Measurements from ENCODE around the gene CD5L. TPM values are rescaled to one million over a fixed set of nuclear protein-coding genes. Genes with fewer than 3 reads are reported as not detected.

CD5L gene
- total and polyA plus RNA-seq, 10 of the 15 experiments (the other 5 are each of a cell fraction or from before 2014, with no cell fraction given), result 0.10 to 0.57 (median 0.24) TPM

- FAIRE-seq (no peak), ATAC-seq (no peak), DNase-seq (ENCODE audit: low read depth, low spot score) (no peak)
- Histone ChIP-seq H4K20me1 (ENCODE audit: control insufficient read depth, insufficient read depth) (no peaks in the 10 kb centered on the region), H3K79me2 (ENCODE audit: control insufficient read depth, insufficient read depth, low read length) (no peaks in the 10 kb centered on the region), H3K4me3 (no peak overlapping the region), H3K4me2 (ENCODE audit: control insufficient read depth, insufficient read depth) (no peak overlapping the region), H2AFZ (ENCODE audit: control insufficient read depth, low read depth, low read length) (no peak overlapping the region), H3K9ac (ENCODE audit: control insufficient read depth, insufficient read depth, low read length) (no peak overlapping the region), H3K27me3 (replicated peaks in 1 of 2; ENCODE audit: control insufficient read depth in 2 of 2, insufficient read depth in 2 of 2, low read length in 1 of 2) (no peaks in the 10 kb centered on the region), H3K27ac (ENCODE audit: control insufficient read depth, insufficient read depth) (no peak overlapping the region), H3K4me1 (ENCODE audit: control insufficient read depth, insufficient read depth, low read length) (peaks cover 27% of the 10 kb centered on the region), H3K9me3 (replicated peaks; ENCODE audit: control insufficient read depth, insufficient read depth, low read length) (no peaks in the 10 kb centered on the region; the same call in 1 of the 3 replicates), H3K36me3 (ENCODE audit: control insufficient read depth in 2 of 2, insufficient read depth in 2 of 2, low read length in 1 of 2) (no peaks in the 10 kb centered on the region)
- RAD21 ChIA-PET (ENCODE audit: unreplicated experiment), result interaction anchor here (1.6 kb wide), 1 partner anchor 21 kb away, joined by 4 read pairs; no protein-coding TSS in a partner anchor
- in situ Hi-C loops (cut with MboI), result no loop called here
- WGBS (ENCODE audit: insufficient coverage, insufficient replicate concordance, low lambda C conversion rate, missing lambda C conversion rate), result 26% methylated on average over 3 of the region's 3 CpGs
- CTCF ChIA-PET, result no interaction called here
- POLR2A ChIA-PET, result no interaction called here
- no TSS peak for BruUV-seq (replicated peaks)
- SMC1A ChIA-PET (ENCODE audit: uncharacterized antibody, unreplicated experiment), result interaction anchor here (2.2 to 2.7 kb wide), 2 partner anchors 8 to 21 kb away, joined by 6 to 12 read pairs; partner anchors contain the start of gene FCRL2
- intact Hi-C loops (cut with micrococcal nuclease; ENCODE audit: unreplicated experiment), result no loop called here
- TF ChIP-seq POLR2A (IDR thresholded peaks at IDR 0.05; ENCODE audit: low read depth, low read length) (no peak), SP1 (IDR thresholded peaks at IDR 0.05; ENCODE audit: low read depth, low read length) (no peak), MTA3 (IDR thresholded peaks at IDR 0.05; ENCODE audit: borderline replicate concordance, low read length) (no peak), RFX5 (IDR thresholded peaks at IDR 0.05; ENCODE audit: low read depth, low read length) (no peak), RB1 (IDR thresholded peaks at IDR 0.05; ENCODE audit: borderline replicate concordance) (no peak), FOS (IDR thresholded peaks at IDR 0.05; ENCODE audit: borderline replicate concordance, extremely low read depth, insufficient read length) (no peak), SREBF1 (IDR thresholded peaks at IDR 0.05; ENCODE audit: low read length) (no peak), ZNF592 (IDR thresholded peaks at IDR 0.05) (no peak), EED (IDR thresholded peaks at IDR 0.05; ENCODE audit: low read depth) (no peak), SIN3A (IDR thresholded peaks at IDR 0.05; ENCODE audit: low read depth, low read length) (no peak), SREBF2 (IDR thresholded peaks at IDR 0.05; ENCODE audit: low read length) (no peak), CREB1 (IDR thresholded peaks at IDR 0.05; ENCODE audit: low read depth) (no peak), NFIC (IDR thresholded peaks at IDR 0.05; ENCODE audit: low read depth, low read length) (no peak)
- TF ChIP-seq, protein P1, sequence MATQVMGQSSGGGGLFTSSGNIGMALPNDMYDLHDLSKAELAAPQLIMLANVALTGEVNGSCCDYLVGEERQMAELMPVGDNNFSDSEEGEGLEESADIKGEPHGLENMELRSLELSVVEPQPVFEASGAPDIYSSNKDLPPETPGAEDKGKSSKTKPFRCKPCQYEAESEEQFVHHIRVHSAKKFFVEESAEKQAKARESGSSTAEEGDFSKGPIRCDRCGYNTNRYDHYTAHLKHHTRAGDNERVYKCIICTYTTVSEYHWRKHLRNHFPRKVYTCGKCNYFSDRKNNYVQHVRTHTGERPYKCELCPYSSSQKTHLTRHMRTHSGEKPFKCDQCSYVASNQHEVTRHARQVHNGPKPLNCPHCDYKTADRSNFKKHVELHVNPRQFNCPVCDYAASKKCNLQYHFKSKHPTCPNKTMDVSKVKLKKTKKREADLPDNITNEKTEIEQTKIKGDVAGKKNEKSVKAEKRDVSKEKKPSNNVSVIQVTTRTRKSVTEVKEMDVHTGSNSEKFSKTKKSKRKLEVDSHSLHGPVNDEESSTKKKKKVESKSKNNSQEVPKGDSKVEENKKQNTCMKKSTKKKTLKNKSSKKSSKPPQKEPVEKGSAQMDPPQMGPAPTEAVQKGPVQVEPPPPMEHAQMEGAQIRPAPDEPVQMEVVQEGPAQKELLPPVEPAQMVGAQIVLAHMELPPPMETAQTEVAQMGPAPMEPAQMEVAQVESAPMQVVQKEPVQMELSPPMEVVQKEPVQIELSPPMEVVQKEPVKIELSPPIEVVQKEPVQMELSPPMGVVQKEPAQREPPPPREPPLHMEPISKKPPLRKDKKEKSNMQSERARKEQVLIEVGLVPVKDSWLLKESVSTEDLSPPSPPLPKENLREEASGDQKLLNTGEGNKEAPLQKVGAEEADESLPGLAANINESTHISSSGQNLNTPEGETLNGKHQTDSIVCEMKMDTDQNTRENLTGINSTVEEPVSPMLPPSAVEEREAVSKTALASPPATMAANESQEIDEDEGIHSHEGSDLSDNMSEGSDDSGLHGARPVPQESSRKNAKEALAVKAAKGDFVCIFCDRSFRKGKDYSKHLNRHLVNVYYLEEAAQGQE (IDR thresholded peaks at IDR 0.05; ENCODE audit: low read depth, low read length), result no peak
- TF ChIP-seq, protein P2, sequence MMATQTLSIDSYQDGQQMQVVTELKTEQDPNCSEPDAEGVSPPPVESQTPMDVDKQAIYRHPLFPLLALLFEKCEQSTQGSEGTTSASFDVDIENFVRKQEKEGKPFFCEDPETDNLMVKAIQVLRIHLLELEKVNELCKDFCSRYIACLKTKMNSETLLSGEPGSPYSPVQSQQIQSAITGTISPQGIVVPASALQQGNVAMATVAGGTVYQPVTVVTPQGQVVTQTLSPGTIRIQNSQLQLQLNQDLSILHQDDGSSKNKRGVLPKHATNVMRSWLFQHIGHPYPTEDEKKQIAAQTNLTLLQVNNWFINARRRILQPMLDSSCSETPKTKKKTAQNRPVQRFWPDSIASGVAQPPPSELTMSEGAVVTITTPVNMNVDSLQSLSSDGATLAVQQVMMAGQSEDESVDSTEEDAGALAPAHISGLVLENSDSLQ (IDR thresholded peaks at IDR 0.05), result no peak
- TF ChIP-seq, protein P3, sequence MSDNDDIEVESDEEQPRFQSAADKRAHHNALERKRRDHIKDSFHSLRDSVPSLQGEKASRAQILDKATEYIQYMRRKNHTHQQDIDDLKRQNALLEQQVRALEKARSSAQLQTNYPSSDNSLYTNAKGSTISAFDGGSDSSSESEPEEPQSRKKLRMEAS (IDR thresholded peaks at IDR 0.05; ENCODE audit: low read depth, low read length), result no peak
Measured at GRCh38 chr1:157784801-157785200, 56.8 kb downstream of the CD5L start.
